ENCODE measurements around the gene KCNAB1.
A peak's percentile ranks its signal among the peaks of the same experiment; 100 is the strongest.
"Not testable (repeated sequence)": the region's sequence is repeated elsewhere in the genome, so short reads cannot be mapped to it uniquely, and the experiment has no call there.

Gene KCNAB1

DNA sequence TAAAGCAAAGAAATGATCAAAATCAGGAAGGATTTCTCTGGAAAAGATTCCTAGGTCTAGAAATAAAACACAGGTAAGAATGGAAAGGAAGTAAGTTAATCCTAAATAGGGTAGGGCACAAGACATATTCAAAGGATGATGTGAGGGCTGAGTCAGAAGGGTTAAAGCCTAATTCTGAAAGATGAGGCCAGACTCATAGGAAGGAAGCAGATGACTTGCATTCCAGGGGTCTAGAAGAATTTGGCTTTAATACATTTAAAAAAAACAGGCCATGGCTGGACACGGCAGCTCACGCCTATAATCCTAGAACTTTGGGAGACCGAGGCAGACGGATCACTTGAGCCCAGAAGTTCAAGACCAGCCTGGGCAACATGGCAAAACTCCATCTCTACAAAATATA, 431.4 kb downstream of the KCNAB1 start:
- DNase-seq, result no peak

DNA sequence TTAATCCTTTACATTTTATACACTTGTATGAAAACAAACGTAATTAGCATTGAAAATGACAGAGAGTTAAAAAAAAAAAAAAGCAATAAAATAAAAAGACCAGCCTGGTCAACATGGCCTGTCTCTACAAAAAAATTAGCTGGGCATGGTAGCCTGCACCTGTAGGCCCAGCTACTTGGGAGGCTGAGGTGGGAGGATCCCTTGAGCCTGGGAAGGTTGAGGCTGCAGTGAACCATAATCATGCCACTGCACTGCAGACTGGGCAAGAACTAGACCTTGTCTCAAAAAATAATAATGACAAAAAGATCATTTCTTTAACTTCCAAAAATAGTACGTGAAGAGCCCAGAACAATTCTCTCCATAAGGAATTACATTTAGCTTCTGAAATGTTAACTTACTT, 432.6 kb downstream of the KCNAB1 start:
- no peak for DNase-seq

DNA sequence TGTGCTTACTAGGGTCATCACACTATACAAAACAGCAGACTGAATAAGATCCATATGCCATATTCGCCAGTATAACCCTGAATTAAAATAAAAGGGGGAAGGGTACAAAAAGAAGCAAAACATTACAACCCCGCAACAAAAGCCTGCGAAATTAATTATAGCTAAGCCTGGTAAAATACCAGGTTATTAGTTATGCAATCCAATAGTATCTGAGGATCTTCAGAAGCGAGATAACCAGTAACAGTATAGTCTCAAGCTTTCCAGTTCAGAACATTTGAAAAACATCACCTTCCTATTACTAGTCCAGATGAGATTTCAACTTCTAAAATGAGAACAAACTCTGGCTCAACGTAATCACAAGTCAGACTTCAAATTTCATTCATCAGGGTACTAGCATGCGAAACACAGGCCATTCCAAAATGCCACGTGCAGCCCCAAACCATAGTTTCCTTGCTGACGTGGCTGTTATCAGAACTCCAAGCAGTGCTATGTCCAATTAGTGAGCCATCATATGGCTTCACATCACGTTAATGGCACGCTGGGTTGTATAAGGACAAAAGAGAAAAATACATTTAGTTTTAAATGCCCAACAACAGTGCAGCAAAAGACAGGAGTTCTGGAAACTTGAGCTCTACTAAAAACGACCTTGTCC, 433.5 kb downstream of the KCNAB1 start:
- DNase-seq, result no peak

DNA sequence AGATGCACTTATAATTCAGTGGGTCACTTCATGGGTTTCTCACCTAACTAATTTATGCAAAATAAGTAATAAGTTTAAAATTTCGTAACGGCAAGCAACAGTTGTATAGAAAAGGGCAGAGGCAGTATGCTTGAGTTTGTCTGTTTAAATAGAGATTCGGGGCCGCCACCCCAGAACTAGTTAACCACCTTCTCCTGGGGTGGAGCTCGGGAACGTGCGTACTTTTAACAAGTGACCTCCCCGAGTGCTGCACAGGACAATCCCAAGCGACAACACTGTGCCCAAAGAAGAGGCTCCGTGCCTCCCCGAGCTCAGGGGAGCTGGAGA, 434.1 kb downstream of the KCNAB1 start:
- DNase-seq, result no peak

DNA sequence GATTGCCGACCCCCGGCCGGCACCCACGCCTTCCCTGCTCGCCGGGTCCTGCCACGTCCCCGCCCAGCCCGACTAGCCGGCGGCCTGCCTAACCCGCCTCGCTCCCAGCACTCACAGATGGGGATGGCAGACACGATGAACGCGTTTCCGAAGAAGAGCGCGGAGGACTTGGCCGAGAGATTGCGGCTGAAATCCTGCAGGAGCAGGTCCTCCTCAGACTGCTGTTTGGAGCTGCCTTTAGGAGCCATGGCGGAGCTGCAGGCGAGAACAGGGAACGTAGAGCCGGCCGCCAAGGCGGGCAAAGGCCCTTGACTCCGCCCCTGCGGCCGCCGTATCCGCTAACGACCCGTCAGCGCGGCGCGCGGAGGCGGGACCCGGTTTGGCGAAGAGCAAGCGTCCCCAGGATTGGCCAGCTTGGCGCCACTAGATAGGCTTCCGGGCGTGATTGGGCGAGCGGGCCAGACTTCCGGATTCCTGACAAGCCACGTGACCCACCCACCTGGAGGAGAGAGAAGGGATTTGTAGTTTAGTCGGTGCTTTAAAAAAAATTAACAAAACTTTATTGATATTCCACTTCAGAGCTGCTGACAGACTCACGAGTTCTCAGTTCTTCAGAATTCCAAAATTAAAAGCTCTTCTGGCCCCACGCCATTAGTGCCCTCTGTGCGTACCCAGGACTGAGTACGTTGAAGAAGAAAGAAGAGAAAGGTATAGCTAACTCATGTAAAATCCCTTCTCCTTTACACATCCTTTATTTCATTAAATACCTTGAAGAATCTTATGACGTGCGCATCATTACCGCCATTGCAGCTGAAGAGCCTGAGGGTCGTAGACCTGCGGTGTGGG, 434.7 kb downstream of the KCNAB1 start, which contains the start of gene SSR3:
Gene SSR3 (minus strand): TSS at position 276 of the 846 bp plus-strand sequence. CDS start 28 bp downstream, at position 248.
- DNase-seq, result peak; percentile 98

DNA sequence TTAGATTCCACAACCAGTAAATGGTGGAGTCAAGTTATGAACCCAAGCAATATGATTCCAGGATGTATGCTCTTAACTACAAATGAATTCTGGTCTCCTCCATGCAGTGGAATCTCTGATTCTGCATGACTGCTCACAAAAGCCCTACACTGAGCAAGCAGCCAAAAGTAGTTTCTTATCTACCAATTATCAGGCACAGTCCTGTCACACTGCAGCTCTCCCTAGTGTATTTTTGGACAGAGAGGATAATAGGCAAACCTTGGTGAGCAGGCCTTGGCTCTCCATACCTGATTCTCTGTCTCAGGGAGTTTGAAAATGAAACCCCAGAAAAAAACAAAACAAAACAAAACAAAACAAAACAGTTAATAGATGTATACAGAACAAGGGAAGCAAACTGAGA, 438.0 kb downstream of the KCNAB1 start:
- no peak for DNase-seq

DNA sequence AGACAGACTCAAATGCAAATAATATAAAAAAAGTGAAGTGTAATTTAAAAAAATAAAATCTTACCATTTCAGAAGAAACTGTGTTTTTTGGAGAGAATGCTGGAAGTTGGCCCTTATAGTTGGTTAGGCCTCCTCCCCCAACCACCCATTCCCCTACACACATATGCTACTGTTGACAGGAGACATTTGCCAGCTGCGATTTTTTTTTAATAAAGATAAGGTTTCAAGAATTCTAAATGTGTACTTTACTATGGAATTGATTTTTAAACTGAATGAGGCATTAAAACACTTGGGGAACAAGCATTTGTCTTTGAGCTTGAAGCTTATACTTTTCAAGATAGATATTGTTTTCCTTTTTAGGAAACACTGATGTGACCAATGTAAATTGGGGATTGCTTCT, 438.9 kb downstream of the KCNAB1 start:
- no peak for DNase-seq

DNA sequence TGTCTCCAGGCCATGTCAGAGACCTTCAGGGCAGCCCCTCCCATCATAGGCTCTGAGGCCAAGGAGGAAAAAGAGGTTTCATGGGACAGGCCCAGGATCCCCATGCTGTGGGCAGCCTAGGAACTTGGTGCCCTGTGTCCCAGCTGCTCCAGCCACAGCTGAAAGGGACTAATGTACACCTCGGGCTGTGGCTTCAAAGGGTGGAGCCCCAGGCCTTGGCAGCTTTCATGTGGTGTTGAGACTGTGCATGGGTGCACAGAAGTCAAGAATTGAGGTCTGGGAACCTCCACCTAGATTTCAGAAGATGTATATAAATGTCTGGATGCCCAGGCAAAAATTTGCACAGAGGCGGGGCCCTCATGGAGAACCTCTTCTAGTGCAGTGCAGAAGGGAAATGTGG, 441.2 kb downstream of the KCNAB1 start:
- no peak for DNase-seq

DNA sequence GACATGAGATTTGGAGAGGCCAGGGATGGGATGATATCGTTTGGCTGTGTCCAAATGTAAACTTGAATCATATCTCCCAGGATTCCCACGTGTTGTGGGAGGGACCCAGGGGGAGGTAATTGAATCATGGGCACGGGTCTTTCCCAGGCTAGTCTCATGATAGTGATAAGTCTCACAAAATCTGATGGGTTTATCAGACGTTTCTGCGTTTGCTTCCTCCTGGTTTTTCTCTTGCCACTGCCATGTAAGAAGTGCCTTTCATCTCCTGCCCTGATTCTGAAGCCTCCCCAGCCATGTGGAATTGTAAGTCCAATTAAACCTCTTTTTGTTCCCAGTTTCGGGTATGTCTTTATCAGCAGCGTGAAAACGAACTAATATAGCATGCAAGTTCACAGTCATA, 442.1 kb downstream of the KCNAB1 start:
- DNase-seq, result not testable (repeated sequence)

DNA sequence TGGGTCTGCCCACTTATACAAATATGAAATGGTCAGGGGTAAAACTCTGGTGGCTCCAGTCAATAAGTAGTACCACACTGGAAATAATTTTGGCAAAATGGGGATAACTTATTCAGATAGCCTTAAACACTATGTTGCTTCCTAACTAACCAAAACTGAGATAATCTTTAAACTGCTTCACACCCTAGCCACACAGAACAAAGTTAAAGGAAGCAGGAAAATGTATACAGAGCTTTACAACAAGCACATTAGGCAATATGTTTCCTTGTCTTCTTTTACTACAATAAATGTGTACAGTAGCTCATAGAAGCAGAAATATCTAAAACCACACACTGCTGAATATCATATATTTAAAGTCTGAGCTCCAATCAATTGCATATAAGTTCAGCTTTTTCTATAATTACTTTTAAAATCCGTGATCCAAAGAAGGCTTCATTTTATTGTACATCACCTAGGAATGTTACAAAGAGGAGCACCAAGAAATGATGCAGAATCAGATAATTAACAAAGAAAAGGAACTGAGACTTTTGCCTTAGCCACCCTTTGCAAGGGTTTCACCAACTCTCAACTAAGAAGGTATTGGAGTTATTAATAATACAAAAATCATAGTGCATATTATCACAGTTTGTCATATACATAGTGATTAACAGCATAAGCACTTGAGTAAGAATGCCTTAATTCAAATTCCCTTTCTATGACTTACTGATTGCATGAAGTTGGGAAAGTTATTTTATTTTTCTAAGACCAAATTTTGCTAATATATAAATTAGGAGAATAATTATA, 443.7 kb downstream of the KCNAB1 start:
- DNase-seq, result no peak

DNA sequence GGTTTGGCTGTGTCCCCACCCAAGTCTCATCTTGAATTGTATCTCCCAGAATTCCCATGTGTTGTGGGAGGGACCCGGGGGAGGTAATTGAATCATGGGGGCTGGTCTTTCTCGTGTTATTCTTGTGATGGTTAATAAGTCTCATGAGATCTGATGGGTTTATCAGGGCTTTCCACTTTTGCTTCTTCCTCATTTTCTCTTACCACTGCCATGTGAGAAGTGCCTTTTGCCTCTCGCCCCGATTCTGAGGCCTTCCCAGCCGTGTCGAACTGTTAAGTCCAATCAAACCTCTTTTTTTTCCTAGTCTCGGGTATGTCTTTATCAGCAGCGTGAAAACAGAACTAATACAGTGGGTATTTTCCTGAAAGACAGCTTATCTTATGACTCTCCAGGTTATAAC, 448.6 kb downstream of the KCNAB1 start:
- DNase-seq, result not testable (repeated sequence)

DNA sequence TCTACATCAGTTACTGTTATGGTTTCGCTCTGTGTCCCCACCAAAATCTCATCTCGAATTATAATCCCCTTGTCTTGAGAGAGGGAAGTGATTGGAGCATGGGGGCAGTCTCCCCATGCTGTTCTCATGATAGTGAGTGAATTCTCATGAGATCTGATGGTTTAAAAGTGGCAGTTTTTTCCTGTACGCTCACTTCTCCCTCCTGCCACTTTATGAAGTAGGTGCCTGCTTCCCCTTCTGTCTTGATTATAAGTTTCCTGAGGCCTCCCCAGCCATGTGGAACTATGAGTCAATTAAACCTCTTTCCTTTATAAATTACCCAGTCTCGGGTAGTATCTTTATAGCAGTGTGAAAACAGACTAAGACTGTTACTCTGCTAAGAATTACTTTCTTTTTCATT, 449.5 kb downstream of the KCNAB1 start:
- not testable (repeated sequence) for DNase-seq

DNA sequence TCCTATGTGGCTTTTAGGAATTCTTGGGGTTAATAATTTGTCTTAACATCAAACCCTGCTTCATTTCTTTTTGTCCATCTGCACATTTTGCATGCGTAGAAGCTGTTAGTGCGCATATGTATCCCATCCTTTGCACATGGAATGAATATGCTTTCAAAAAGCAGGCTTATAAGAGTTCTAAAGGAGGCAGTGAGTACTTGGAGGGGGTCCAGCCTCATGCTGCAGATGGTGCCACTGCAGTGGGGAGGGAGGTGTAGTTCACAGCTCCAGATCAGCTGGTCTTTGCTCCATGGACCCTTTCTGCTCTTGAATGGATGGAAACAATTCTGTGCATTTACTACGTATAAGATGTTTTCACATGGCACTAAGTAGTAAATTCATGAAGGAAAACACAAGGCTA, 455.3 kb downstream of the KCNAB1 start:
- DNase-seq, result no peak

DNA sequence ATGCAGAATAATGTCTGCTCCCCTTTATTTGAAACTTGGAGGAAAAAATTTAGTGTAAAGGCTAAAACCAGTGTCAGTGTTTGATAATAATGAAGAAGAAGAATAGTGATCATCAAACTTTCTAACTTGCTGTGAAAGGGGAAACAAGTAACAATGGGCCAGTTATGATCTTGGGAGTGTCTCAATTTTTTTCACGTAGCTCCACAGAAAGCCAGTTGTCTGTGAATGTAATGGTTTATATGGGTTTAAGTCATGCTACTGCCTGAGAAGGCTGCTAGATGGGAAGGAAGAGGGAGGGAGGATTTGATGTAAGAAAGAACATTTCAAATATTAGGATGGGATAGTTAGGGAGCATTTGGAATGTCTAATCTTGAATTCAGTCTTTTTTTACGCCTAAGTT, 455.7 kb downstream of the KCNAB1 start:
- DNase-seq, result no peak

DNA sequence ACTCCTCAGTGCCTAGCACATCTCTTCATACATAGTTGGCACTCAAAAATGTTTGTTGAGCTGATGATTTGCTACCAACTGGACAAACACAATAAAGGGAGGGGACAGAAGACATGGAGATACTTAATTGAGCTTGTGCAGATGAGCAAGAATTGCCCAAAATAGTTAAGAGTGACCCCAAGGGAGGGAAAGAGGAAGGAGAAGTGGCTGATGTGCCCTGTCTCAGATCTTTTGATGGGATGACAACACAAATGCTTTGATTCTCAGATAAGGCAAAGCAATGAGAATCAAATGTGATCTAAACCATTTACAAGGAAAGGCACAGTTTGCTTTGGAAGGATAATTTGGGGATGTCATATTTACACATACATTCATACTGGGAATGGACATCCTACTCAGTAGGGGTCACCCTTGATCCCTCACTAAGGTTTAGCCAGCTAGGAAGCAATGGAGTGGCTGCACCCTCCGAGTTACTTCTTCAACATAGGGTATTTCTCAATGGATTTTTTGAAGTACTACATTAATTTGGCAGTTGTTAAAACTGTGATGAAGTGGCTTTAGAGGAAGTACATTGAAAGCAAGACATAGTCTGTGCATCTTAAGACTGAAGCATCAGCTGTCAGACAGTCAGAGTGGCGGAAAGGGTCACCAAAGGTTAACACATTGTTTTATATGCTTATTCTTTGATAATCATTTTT, 456.4 kb downstream of the KCNAB1 start:
- DNase-seq, result no peak

DNA sequence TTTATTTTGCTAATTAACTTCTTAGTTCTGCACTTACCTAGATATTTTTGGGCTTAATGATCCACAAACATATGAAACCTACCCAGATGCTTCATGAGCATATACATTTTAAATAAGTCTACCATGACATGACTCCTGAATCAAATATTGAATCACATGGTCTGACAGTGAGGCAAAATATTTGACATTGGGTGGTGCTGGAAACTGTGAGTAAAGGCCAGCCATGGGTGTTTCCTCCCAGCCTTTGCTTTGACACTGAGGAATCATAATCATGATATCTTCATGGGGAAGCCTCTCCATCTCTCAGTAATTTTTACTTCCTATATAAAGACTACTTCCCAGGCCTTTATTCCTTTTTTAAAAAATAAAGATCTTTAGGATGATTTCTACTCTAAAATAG, 457.4 kb downstream of the KCNAB1 start:
- no peak for DNase-seq

DNA sequence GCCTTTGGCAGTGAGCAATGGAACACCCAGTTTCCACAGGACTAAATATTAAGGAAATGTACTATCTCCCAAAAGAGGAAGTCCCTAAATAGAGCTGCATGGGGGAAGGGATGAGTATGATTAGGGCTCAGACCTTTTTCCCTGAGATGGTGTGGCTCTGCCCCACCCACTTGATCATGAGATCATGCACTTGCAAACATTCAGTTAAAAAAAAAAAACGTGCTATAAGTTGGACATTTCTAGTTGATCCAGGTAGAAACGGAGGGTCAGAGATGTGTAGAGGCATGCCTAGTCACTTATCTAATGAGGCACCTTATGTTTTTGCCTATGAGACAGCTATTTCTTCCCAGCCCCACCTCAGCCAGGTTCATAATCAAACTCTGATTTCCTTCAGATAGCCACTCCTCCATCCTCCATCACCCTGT, 459.1 kb downstream of the KCNAB1 start:
- no peak for DNase-seq

DNA sequence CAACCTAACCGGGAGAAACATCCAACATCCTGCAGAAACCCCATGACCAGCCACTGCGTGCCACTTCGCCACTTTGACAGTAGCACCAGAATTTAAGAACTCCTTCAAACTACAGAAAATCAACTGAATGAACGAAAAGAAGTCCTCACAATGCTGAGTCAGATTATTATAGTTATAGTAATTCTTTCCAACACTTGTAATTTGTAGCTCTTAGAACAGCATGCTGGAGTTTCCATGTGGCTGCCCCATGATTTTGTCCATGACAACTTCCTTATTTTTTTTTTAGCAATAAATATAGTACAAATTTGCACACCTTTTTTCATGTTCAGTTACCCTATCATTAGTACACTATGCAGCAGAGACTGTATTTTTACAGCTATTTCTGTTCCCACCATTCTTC, 460.7 kb downstream of the KCNAB1 start:
- no peak for DNase-seq

DNA sequence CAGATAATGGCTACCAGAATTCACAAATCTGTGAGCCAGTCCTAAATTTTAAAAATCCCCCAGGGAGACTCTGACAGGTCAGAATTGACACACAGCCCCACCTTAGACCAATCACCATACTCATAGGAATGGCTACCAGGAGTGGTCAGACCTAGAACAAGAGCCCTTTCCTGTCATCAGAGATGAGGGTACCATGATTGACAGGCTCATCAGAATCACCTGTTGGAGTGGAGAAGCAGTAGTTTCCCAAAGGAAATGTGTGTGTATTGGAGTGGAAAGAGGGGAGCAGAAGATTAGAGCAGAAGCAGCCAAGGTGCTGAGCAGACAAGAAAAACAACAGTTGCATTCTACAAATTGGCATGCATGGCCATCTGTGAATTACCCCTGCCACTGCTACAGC, 461.6 kb downstream of the KCNAB1 start:
- DNase-seq, result no peak

DNA sequence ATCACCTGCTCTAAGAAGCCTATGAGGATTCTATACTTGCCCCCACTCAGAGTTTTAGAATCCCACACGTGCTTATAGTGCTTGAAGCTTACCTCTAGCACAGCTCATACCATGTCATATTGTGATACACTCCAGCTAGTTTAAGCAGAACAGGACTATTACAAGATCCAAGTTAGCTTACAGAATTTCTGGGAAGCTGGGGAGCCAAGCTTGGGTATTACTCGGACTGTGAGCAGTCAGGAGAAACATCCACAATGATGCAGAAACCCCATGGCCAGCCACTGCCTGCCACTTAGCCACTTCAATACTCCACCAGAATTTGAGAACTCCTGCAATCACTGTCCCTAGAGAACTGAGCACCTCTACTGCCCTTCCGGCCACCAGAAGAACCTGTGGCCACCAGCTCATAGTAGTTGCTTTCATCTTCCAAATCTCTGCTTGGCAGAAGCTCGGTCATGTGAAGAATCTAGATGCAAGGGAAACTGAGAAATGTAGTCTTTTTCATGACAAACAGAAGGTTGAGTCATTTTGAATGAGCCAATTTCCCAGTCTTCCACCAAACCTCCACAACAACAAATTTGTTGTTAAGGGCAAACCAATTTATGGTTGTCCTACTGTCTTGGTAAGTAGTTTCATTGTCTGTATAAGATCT, 462.3 kb downstream of the KCNAB1 start:
- DNase-seq, result no peak

DNA sequence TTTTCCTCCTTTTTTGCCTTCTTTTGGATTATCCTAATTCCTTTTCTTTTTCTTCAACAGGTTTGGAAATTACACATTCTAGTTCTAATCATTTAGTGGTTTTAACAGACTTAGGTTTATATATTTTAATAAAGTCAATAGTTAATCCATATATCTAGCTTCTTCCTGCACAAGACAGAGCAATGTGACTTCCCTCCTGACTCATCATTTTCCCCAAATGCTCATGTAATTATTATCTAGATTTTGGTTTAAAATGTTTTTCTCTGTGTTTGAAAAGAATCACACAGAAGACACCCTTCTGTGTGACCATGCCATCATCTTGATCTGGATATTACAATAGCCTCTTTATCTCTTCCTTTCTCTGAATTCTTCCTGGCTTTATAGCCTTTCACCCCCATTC, 463.1 kb downstream of the KCNAB1 start:
- no peak for DNase-seq

DNA sequence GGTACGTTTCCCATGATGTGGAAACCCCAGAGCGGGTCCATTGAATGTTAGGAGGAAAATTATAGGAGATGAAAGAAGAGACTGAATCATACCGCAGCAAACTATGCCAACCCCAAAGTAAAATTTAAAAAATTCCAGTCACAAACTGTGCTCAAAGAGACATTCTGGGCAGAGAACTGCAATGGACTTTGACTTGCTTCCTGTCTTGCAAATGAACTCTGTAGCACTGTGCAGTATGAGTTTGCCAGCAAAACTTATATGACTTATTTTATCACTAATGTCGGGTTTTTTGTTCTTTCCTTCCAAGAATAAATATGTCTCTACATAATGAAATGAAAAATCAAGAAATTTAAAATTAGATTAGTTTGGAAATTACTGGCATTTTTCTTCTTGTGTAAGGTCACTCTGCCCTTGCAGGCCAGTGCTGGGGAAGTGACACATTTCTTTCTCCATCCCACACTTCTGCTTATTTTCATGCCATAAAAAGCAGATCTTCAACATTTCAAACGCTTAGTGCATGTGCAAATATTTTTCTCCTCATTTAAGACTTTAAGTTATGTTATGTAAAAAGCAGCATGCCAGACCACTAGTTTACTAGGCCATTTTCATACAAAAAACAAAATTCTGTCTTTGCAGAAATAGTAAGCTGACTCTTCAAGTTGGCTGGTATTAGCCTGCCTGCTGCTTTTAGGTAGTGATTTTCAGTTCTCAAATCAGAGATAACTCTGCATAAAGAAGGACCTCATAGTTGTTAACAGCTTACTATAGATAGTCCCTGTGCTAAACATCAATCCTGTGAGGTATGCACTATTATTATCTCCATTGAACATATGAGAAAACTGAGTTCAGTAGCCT, 466.8 kb downstream of the KCNAB1 start:
- DNase-seq, result no peak

Data from activated gamma-delta T cell treated with Interleukin-2 at 50 U/mL for 16 hours (primary cell).